ENCODE data around the gene SLITRK2.

Gene SLITRK2, protein sequence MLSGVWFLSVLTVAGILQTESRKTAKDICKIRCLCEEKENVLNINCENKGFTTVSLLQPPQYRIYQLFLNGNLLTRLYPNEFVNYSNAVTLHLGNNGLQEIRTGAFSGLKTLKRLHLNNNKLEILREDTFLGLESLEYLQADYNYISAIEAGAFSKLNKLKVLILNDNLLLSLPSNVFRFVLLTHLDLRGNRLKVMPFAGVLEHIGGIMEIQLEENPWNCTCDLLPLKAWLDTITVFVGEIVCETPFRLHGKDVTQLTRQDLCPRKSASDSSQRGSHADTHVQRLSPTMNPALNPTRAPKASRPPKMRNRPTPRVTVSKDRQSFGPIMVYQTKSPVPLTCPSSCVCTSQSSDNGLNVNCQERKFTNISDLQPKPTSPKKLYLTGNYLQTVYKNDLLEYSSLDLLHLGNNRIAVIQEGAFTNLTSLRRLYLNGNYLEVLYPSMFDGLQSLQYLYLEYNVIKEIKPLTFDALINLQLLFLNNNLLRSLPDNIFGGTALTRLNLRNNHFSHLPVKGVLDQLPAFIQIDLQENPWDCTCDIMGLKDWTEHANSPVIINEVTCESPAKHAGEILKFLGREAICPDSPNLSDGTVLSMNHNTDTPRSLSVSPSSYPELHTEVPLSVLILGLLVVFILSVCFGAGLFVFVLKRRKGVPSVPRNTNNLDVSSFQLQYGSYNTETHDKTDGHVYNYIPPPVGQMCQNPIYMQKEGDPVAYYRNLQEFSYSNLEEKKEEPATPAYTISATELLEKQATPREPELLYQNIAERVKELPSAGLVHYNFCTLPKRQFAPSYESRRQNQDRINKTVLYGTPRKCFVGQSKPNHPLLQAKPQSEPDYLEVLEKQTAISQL

GRCh38 chrX:145817331-145818185 lies at the start of gene SLITRK2:
Gene SLITRK2 (plus strand): TSS chrX:145817829. CDS start chrX:145822426, 4,597 bp downstream.
- DNase-seq (ENCODE audit: low read depth), result no peak

- no peak for DNase-seq (ENCODE audit: low read depth)
Observed at GRCh38 chrX:145773006-145773405, 44.6 kb upstream of the SLITRK2 start.

DNA sequence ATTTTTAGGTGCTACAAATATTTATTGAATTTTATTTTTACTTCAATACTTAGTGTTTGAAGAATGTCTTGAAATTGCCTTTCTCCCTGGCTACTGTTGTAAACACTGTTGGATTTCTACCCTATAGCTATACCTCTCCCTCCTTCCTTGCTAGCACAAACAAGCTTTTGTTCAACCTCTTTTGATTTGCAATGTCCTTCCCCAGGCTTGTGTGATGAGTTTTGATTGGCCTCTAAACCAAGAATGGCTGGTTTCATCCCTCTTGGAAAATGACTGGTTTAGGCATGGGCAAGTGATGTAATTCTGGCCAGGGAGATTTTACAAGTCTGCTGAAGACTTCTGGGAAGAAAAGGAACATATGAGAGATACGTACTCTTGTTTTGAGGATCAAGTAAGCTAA lies 25.3 kb upstream of the SLITRK2 start:
- DNase-seq (ENCODE audit: low read depth), result no peak

GRCh38 chrX:145803508-145803907 lies 14.1 kb upstream of the SLITRK2 start:
- no peak for DNase-seq (ENCODE audit: low read depth)

GRCh38 chrX:145813081-145813480 lies 4.5 kb upstream of the SLITRK2 start:
- no peak for DNase-seq (ENCODE audit: low read depth)

GRCh38 chrX:145816601-145817315 lies 871 bp upstream of the SLITRK2 start:
- no peak for DNase-seq (ENCODE audit: low read depth)

DNA sequence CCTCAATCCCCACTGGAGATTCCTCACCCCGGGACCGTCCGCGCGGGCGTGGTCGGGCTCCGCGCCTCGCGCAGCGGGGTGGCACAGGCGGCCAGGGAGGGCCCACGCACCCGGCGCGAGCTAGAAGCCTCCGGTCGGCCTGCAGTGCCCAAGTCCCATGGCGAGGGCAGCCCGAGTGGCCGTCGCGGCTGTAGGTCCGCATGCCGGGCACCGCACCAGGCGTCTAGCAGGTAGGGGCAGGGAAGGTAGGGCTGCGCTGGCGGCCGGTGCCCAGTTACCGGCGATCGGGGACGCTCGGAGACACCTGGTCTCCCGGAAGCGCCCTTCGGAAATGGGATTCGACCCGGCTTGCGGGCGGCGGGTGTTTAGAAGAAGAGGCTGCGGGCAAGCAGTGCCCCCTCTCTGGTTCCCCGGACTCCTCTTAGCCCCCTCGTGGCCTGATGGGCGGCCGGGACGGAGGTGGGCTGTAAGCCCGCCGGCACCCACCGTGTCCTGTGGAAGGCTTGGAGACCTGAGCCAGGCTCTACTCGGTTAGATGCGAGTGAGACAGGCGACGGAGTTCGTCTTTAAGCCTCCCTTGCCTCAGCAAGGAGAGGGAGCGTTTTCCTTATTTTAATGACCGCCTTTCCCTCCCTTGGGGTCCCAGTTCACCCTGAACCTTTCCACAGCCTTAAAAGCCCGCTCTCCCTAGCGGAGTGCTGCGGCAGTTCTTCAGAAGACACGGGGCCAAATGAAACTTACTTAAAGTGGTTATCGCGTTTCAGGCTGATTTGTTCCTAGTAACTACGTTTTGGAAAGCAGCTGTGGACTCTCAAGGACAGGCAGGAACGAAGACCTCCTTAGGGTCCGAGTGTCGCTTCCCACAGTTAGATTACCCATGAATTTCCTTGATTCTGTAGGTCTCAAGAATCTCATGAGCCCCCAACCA lies 821 bp downstream of the SLITRK2 start:
- DNase-seq (ENCODE audit: low read depth), result no peak

GRCh38 chrX:145820825-145821224 lies 3.2 kb downstream of the SLITRK2 start:
- no peak for DNase-seq (ENCODE audit: low read depth)

GRCh38 chrX:145821291-145821897 lies 3.8 kb downstream of the SLITRK2 start:
- DNase-seq (ENCODE audit: low read depth), result no peak

DNA sequence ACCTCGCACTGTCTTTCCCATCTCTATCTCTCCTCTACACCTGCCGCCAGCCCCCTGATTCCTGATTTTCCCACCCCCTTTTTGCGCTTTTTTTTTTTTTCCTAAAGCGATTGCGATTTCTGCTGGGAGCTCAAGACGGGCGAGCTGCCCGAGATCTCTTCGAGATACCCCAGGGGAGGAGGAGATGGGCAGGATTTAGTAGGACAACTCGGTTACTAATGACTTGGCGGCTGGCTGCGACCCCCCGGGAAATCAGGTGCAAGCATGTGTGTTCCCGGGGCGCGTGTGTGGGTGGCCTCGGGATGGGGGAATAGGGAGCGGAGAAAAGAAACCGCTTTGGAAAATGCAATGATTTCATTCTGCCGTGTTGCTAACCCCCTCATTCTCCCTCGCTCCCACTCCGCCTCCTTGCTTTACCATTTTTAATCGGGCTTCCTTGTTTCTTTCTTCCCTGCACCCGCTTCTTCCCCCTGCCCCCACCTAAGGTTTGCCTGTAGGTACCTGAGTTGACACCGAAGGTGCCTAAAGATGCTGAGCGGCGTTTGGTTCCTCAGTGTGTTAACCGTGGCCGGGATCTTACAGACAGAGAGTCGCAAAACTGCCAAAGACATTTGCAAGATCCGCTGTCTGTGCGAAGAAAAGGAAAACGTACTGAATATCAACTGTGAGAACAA lies 4.4 kb downstream of the SLITRK2 start:
- DNase-seq (ENCODE audit: low read depth), result no peak

GRCh38 chrX:145823132-145823531 lies 5.5 kb downstream of the SLITRK2 start:
- no peak for DNase-seq (ENCODE audit: low read depth)

- no peak for DNase-seq (ENCODE audit: low read depth)
Observed at GRCh38 chrX:145825896-145826295, 8.3 kb downstream of the SLITRK2 start.

DNA sequence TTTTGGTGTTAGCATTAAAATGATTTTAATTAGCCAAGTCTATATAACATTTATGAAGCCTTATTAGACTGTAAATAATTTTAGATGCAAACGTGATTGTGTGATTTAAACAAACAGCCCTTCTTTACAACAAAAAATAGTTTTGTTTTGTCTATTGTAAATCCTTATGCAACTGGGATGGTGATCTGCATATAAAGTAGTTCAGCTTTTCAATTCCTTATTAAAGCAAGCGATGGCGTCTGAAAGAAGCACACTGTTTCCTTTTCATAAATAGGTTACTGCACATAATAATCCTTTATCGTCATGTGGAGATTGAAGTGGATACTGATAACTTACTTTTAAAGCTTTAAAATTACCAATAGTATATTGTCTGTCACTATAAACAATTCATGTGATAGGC lies 8.8 kb downstream of the SLITRK2 start:
- no peak for DNase-seq (ENCODE audit: low read depth)

GRCh38 chrX:145832796-145833195 lies 15.2 kb downstream of the SLITRK2 start:
- no peak for DNase-seq (ENCODE audit: low read depth)

- no peak for DNase-seq (ENCODE audit: low read depth)
Observed at GRCh38 chrX:145840531-145840930, 22.9 kb downstream of the SLITRK2 start.

GRCh38 chrX:145843146-145843904 lies 25.7 kb downstream of the SLITRK2 start:
- DNase-seq (ENCODE audit: low read depth), result no peak

GRCh38 chrX:145844886-145845285 lies 27.3 kb downstream of the SLITRK2 start:
- DNase-seq (ENCODE audit: low read depth), result no peak

- no peak for DNase-seq (ENCODE audit: low read depth)
Observed at GRCh38 chrX:145848448-145848847, 30.8 kb downstream of the SLITRK2 start.

DNA sequence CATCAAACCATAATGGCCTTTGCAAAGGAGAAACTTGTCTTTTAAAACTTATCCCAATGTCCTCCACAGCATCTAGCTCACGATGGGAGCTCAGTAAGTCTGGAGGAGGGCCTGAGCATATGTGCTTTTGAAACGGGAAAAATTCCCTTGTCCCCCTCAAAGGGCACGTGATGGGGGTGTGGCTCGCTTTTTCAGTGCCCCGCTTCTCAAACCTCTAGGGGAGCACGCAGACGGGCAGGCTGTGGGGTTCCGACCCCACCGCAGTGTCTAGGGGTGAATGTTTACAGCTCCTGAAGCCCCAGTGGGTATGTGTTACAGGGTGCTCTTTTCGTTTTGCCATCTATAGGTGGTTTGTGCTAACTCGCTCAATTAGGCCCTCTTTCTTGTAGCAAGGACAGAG lies 31.2 kb downstream of the SLITRK2 start:
- no peak for DNase-seq (ENCODE audit: low read depth)
